NCI-H2107 (cell line): ENCODE measurements around the gene GNG14.
A peak's percentile ranks its signal among the peaks of the same experiment; 100 is the strongest.
"Not testable (repeated sequence)": the region's sequence is repeated elsewhere in the genome, so short reads cannot be mapped to it uniquely, and the experiment has no call there.

ENCODE experiments used
- DNase-seq: peaks from one replicate; lab custom pipeline; 2025; lab: John Stamatoyannopoulos, UW

GNG14 gene

DNA sequence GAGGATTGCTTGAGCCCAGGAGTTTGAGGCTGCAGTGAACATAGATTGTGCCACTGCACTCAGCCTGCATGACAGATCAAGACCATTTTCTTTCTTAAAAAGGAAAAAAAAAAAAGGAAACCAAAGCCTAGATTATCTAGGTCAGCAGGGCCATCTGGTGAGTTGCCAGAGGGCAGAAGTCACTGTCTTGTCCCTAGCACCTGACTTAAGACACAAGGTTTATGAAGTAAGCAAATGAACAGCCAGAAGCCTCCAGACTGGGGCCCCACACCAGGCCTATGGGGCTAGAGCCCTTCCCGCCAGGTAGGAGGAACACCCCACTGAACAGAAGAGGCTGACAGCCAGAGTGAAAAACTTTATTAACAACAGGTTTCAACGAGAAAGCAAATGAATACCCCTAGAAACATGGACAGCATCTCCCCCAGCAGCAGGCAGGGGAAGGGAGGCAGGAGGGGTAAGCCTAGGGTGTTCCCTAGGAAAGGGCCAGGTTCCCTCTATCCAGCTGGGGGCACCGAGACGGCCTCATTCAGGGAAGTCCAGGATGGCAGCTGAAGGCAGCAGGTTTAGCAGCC lies 20.0 kb upstream of the GNG14 start:
- no peak for DNase-seq

DNA sequence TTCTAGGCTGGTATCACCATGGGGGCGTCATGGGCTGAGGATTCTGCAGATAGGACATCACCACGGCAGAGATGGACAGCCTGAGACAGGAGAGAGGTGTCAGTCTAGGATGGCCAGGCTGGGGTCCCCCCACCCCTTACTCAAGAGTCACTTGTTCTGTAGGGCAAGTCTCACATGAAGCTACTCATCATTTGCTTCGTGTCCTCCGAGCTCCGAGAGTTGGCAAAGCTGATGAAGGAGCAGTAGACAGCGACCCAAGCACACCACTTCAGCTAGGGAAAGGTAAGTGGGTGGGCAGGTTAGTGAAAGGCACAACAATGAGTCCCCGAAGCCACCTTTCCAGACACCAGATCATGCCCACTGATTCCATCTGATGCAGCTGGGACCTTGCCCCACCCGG lies 19.5 kb upstream of the GNG14 start:
- DNase-seq, result no peak

DNA sequence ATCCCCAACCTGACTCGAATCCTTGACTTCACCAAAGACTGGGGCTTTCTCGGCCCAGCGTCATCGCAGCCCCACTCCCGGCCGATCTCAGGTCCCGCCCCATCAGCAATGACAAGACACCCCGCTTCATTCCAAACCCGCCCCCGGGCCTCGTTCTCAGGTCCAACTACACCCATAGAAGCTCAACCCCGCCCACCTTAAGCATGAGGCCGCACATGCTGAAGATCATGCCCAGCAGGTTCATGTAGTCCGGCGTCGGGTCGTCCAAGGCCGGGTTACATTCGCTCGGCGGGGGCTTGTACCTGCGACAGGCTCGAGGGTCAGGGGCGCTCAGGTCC lies 18.9 kb upstream of the GNG14 start:
- DNase-seq, result no peak

DNA sequence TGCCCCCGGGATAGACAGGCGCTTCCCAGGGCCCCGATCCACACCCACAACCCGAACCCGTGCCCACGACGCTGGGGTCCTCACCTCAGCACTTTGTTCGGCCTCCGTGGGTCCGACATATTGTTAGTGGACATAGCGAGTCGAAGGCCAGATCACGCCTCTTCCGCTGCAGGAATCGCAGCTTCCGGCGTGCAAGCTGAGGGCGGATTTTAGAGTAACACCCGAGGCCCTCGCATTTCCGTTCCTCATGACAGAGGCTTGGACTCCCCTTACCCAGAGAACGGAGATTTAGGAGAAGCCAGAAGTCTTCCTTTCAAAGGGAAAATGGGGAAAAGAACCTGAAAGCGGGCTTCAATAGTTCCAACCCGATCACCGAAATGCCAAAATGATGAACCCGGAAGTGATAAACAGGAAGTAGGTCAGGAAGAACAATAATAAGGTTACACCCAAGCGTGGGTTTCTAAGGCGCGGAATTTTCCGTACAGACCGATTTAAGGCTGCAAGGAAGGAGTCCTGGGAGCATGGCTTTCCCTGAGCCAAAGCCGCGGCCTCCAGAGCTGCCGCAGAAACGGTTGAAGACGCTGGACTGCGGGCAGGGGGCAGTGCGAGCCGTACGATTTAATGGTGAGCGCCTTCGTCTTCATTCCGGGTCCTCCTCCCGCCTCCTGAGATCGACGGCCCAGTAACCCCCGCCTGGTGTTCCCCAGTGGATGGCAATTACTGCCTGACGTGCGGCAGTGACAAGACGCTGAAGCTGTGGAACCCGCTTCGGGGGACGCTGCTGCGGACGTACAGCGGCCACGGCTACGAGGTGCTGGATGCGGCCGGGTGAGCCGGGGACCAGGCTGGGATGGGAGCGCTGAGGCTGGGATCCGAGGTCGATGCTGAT lies 18.3 kb upstream of the GNG14 start:
- DNase-seq, result peak; percentile 64

DNA sequence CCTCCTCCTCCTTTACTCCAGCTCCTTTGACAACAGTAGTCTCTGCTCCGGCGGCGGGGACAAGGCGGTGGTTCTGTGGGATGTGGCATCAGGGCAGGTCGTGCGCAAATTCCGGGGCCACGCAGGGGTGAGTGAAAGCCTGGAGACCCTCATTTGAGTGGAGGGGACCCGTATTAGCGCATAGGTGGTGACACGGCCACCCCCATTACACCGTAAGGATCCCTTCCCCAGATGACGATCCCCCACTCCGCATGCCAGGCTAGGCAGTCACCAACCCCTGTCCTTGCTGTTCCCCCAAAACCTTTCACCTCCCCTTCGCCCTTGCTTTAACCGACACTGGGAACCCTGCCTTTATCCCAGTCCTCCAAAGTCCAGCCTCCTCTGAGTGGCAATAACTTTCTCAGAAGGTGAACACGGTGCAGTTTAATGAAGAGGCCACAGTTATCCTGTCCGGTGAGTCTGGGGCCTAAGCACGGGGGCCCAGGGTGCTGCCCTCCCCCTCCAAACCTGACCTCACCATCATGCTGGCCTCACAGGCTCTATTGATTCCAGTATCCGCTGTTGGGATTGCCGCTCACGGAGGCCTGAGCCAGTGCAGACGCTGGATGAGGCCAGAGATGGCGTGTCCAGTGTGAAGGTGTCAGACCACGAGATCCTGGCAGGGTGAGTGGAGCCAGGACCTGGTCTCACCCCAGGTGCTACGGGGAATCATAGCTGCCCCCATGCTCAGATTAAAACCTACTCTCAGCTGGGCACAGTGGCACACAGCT lies 17.5 kb upstream of the GNG14 start:
- no peak for DNase-seq

DNA sequence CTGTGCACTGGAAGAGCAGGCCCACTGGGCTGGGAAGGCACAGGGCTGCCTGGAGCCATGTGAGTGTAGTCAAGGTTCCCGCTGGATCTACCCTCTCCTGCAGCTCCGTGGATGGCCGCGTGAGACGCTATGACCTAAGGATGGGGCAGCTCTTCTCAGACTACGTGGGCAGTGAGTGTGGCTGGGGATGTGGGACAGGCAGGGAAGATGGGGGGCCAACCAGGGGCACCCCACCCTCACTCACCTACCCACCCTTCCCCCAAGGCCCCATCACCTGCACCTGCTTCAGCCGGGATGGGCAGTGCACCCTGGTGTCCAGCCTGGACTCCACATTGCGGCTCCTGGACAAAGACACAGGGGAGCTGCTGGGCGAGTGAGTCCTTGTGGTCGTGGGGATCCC lies 15.1 kb upstream of the GNG14 start:
- no peak for DNase-seq

DNA sequence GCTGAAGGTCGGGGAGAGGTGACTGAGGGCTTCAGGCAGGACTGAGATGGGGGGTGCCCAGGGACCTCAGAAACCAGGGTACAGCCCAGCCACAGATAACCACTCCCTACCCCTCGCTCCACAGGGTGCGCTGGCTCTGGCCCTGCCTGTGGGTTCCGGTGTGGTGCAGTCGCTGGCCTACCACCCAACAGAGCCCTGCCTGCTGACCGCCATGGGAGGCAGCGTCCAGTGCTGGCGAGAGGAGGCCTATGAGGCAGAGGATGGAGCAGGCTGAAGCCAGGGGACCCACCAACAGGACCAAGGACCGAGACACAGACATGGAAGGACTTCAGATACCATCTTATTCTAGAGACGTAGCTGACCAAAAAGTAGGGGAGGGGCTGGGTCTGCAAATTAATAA lies 12.4 kb upstream of the GNG14 start:
- no peak for DNase-seq

DNA sequence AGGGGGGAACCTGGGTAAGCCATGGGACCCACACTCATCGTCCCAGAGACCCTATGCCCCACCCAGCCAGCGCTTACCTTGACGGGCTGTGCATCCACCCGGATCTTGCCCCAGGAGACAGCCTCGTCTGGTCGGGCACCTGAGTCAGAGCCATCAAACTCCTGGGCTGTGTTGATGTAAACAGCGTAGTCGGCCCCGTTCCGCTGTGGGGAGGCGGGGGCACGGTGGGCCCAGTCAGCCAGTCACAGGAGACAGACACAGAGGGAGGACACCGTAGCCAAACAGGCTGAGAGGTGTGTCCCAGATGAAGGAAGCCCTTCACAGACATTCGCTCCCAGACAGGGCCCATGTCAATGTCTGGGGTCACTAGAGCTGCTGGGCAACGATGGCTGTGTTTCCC lies 11.9 kb upstream of the GNG14 start:
- DNase-seq, result no peak

DNA sequence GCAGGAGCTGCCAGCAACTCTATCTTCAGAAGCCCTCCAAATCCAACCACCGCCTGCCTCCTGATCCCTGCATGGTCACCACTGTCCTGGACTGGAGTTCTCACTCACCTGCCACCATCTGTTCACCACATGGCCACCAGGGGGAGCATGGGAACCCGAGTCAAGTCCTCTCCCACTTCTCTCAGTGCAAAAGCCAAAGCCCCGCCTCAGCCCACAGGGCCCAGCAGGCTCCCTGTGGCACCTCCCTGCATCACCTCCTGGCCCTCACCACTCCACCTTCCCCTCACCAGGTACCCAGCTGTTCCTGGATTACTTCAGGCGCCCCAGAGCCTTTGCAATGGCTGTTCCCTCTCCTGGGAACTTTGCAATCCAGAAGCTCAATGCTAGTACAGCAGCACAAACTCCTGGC lies 11.4 kb upstream of the GNG14 start:
- peak; percentile 37 for DNase-seq

DNA sequence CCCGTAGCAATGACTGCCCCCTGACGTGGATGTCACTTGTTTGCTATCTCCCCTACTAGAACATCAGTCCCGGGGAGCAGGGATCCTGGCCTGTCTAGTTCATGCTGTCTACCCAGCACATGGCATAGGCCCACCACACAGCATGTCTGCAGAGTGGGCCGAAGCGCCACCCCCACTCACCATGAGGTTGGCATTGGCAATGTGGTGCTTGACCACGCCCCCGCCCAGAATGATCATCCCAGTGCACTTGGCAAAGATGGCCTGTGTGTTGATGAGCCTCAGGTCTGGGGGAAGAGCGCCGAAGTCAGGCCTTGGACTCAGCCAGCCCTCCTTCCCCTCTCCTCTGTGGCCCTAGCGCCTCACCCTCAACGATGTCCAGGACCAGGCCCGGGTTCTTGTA lies 10.9 kb upstream of the GNG14 start:
- no peak for DNase-seq

DNA sequence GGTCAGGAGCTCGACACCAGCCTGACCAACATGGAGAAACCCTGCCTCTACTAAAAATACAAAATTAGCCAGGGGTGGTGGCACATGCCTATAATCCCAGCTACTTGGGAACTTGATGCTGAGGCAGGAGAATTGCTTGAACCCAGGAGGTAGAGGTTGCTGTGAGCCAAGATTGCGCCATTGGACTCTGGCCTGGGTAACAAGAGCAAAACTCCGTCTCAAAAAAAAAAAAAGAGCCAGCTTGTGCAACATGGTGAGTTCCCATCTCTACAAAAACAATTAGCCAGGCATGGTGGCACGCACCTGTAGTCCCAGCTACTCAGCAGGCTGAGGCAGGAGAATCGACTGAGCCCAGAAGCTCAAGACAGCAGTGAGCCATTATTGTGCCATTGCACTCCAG lies 9.8 kb upstream of the GNG14 start:
- DNase-seq, result not testable (repeated sequence)

DNA sequence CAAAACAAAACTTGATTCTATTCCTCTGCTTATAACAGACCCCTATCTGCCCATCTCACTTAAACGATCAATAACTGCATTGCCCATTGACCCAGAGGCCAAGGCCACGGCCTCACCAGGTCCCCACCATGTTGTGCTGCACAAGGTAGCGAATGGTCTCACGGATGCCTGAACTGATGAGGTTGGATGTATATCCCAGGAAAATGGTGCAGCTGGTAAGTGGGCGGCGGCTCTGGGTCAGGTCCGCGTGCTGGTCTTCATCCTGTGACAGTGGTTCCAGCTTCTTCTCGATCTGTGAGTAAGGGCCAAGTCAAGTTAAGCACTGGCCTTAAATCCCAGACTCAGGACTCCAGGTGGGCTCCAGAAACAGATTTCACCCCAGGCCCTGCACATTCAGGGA lies 7.8 kb upstream of the GNG14 start:
- DNase-seq, result no peak

DNA sequence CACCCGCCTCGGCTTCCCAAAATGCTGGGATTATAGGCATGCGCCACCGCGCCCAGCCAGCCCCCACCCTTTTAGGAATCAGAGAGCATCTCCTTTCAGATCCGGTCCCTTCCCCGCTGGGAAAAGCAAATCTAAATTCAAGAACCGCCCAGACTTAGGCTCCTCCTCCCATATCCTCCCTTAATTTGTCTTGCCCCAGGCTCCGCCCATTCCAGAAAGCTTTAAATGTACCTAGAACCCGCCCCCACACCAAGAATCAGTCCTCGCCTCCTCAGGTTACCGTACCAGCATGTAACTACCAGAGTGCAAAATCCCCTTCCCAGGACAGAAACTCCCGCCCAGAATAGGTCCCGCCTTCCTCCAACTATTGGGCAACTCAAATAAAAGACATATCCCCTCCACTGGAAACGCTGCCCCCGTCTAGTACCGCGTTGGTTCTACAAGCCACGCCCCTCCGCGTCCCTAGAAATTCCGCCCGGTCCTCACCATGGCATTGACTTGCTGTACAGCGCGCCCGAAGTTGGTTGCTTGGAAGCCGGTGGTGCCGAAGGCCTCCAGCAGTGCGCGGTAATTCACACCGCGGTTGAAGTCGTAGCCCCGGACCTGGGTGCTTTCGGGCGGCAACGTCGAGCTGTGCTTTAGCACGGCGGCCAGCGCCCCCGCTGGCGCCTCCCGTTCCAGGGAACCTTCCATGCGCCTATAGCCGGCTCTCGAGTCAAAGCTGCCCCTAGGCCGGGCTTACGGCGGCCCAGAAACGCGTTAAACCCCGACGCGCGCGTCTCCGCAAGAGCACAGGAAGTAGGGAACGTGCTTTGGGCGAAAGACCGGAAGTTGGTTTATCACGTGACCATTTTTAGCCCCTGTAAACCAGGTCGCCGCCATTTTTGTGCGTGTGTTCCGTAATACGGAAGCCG lies 6.5 kb upstream of the GNG14 start, which contains the start of gene DHPS:
DHPS (minus strand) TSS at position 807 of the 914 bp plus-strand sequence; CDS start at position 693, 114 bp downstream.
- peak; percentile 89 for DNase-seq

DNA sequence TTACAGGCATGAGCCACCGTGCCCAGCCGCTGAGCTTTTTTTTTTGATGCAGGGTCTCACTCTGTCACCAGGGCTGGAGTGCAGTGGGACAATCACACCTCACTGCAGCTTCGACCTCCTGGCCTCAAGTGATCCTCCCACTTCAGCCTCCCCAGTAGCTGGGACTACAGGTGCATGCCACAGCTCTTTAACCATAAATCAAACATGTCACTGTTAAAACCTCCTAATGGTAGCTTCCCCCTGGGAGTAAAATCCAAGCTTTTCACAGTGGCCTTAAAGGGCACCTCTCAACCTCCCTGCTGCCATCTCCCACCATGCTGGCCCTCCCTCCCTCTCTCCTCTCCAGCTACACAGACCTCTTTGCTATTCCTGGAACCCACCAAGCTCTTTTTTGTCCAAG lies 2.0 kb upstream of the GNG14 start:
- no peak for DNase-seq

DNA sequence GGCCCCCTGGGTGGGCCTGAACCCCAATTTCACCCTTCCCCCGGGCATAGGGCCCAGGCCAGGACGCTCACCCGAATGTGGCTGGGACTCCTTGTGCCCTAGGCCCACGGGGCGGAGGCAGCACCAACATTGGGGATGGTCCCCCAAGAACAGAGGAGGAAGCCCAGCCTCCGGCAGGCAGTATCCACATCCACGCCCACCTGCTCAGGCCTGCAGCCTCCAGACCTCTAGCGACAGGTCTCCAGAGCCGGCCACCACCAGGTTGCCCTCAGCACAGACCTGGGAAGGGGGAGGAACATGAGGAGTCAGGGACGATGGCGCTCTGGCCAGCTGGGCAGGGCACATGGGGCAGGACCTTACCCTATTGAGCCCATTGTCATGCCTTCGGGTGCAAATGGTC lies 1.2 kb downstream of the GNG14 start:
- DNase-seq, result no peak

DNA sequence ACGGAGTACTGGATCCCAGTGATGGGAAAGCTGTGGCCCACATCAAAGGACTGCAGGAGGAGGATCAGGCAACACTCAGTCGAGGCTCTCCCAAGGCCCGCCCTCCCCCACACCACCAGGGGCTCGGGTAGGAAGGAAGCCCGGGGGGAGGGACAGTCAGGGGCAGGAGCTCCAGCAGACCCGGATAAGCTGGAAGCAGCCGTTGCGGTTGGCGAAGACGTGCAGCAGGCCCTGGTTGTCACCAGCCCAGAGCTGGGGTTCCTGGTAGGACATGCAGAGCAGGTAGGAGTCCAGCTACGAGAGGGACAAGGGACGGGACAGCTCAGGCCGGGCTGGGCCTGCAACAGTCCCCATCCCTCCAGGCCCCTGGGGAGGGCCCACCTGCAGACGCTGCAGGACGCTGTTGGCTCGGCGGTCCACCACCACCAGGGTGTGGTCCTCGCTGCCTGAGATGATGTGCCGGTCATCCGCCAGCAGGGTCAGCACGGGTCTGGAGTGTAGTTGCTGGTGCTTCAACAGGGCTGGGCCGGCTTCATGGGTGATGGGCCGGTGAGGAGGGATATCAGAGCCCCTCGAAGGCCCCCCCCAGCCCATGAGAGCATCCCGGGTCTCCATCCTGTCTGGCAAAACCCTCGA lies 1.9 kb downstream of the GNG14 start:
- DNase-seq, result no peak

DNA sequence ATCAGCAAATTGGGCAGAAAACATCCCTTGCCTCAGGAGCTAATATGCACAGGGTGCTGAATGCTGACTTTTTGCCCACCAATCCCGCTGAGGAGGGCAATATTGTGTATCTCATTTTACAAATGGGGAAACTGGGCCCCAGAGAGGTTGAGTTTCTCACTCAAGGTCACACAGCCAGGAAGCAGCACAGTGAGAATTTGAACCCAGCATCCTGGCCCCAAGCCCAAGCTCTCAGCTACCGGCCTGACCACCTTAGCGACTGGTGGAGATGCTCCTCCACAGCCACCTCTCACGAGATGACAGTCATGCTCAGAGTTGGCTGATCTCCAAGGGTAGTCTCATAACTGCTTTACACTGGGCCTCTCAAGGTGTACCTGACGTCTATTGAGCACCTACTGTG lies 5.2 kb downstream of the GNG14 start:
- DNase-seq, result no peak

DNA sequence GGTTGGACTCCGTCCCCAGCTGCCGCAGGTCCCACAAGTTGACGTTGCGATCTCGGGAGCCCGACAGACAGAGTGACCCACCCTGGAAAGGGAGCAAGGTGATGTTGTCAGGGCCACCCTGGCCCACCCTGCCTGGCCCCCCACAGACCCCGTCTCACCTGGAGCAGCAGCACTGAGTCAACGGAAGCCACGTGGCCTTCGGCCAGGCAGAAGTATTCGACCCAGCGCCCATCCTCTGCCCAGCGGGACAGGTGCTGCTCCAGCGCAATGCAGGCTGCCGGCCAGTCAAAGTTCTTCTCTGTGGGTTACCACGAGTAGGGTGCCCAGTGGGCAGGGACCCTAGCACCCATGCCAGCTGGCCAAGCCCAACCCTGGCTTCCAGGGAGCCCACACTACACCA lies 6.8 kb downstream of the GNG14 start:
- DNase-seq, result no peak

DNA sequence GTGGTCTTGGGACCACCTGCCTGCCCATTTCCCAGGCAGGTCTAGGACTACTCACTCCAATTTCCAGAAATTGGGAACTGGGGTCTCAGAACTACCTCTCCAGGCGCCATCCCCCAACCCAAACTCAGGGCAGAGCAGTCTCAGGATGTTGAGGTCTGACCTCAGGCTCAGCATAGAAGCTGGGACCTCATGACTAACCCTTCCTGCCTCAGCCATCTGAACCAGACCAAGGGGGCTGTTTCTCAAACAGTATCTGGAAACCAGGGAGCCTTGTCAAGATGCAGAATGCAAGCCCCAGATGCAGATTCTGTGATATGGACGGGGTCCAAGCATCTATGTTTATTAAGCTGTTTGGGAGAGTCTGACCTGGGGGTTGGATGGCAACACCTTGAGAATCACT lies 7.3 kb downstream of the GNG14 start:
- no peak for DNase-seq

DNA sequence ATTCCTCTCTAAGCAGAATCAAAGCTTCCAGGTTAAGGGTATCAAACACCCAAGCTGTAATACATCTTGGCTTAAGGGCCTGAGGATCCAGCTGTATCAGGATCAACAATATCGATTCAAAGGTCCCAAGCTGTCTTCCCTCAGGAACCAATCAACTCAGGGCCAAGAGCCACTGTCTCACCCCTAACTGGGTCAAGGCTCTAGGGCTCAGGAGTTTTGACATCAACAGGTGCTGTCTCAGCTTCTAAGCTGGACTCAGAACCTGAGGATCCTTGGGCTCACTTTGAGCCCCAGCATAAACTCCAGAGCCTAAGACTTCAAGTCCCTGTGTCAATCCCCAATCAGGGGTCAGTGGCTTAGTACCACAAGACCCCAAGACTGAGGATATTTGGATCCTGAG lies 7.7 kb downstream of the GNG14 start:
- no peak for DNase-seq

DNA sequence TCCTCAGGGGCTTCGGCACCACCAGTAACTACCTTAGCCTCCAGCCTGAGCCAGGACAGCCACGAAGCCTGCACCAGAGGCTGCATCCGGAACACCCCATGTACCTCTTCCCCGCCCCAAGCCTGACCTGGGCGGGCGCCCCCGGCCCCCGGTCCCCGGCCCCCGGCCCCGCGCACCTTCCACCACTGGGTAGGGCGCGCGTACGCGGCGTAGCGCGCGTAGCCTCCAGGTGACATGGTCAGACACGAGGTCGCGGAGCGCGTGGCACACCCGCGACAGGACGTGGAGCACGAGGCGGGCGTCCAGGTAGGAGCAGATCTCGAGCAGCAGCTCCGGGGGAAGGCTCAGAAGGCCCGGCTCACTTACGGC lies 8.2 kb downstream of the GNG14 start:
- no peak for DNase-seq
